Measurements from ENCODE around the gene PIGQ. TPM values are rescaled to one million over a fixed set of nuclear protein-coding genes. Genes with fewer than 3 reads are reported as not detected.

The PIGQ gene
- total and polyA plus RNA-seq, 2 experiments from 2014 or later = 30.2 to 62.3 TPM

DNA sequence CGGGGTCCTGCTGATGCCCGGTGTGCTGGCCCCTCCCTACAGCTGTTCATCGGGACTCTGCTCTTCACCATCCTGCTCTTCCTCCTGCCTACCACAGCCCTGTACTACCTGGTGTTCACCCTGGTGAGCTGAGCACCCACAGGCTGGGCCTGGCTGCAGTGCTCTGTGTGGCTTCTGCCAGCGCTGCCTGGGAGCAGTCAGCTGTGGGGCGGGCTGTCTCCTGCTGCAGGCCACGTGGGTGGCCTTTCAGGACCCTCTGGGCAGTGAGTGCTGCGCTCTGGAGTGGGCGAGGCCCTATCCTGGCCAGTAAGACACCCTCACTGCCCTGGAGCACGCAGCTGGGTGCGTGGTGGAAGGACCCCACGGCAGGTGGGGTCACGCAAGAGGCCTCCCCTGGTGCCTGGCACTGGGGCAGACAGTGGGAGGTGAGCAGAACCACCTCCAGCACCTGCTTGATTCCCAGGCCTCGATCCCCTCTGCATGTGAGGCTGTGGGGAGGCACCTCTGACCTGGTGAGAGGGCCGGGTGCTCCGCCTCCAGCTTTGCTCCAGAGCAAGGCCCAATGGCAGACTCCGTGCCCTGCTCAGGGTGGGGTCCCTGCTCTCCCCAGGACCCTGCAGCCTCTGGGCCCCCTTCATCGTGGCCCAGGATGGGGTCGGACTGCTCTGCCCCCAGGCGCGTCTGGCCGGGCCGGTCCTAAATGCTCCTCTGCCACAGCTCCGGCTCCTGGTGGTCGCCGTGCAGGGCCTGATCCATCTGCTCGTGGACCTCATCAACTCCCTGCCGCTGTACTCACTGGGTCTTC, 10.6 kb downstream of the PIGQ start (continued):
- TF ChIP-seq, protein P1, sequence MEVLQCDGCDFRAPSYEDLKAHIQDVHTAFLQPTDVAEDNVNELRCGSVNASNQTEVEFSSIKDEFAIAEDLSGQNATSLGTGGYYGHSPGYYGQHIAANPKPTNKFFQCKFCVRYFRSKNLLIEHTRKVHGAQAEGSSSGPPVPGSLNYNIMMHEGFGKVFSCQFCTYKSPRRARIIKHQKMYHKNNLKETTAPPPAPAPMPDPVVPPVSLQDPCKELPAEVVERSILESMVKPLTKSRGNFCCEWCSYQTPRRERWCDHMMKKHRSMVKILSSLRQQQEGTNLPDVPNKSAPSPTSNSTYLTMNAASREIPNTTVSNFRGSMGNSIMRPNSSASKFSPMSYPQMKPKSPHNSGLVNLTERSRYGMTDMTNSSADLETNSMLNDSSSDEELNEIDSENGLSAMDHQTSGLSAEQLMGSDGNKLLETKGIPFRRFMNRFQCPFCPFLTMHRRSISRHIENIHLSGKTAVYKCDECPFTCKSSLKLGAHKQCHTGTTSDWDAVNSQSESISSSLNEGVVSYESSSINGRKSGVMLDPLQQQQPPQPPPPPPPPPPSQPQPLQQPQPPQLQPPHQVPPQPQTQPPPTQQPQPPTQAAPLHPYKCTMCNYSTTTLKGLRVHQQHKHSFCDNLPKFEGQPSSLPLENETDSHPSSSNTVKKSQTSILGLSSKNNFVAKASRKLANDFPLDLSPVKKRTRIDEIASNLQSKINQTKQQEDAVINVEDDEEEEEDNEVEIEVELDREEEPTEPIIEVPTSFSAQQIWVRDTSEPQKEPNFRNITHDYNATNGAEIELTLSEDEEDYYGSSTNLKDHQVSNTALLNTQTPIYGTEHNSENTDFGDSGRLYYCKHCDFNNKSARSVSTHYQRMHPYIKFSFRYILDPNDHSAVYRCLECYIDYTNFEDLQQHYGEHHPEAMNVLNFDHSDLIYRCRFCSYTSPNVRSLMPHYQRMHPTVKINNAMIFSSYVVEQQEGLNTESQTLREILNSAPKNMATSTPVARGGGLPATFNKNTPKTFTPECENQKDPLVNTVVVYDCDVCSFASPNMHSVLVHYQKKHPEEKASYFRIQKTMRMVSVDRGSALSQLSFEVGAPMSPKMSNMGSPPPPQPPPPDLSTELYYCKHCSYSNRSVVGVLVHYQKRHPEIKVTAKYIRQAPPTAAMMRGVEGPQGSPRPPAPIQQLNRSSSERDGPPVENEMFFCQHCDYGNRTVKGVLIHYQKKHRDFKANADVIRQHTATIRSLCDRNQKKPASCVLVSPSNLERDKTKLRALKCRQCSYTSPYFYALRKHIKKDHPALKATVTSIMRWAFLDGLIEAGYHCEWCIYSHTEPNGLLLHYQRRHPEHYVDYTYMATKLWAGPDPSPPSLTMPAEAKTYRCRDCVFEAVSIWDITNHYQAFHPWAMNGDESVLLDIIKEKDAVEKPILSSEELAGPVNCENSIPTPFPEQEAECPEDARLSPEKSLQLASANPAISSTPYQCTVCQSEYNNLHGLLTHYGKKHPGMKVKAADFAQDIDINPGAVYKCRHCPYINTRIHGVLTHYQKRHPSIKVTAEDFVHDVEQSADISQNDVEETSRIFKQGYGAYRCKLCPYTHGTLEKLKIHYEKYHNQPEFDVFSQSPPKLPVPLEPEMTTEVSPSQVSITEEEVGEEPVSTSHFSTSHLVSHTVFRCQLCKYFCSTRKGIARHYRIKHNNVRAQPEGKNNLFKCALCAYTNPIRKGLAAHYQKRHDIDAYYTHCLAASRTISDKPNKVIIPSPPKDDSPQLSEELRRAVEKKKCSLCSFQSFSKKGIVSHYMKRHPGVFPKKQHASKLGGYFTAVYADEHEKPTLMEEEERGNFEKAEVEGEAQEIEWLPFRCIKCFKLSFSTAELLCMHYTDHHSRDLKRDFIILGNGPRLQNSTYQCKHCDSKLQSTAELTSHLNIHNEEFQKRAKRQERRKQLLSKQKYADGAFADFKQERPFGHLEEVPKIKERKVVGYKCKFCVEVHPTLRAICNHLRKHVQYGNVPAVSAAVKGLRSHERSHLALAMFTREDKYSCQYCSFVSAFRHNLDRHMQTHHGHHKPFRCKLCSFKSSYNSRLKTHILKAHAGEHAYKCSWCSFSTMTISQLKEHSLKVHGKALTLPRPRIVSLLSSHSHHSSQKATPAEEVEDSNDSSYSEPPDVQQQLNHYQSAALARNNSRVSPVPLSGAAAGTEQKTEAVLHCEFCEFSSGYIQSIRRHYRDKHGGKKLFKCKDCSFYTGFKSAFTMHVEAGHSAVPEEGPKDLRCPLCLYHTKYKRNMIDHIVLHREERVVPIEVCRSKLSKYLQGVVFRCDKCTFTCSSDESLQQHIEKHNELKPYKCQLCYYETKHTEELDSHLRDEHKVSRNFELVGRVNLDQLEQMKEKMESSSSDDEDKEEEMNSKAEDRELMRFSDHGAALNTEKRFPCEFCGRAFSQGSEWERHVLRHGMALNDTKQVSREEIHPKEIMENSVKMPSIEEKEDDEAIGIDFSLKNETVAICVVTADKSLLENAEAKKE (CRISPR knock-in tag; IDR thresholded peaks at IDR 0.05) = no peak
- TF ChIP-seq EZH2phosphoT487 (IDR thresholded peaks at IDR 0.05; ENCODE audit: unreplicated experiment) (no peak), POLR2AphosphoS5 (IDR thresholded peaks at IDR 0.05; ENCODE audit: low read depth) (no peak), REST (IDR thresholded peaks at IDR 0.05; ENCODE audit: unreplicated experiment) (no peak), CREB1 (CRISPR knock-in tag; IDR thresholded peaks at IDR 0.05; ENCODE audit: low read depth) (no peak), ZNF331 (CRISPR knock-in tag; IDR thresholded peaks at IDR 0.05; ENCODE audit: low read depth) (no peak)

All from GM23338 (cell line).